ENCODE data around the gene APLNR.

DNA sequence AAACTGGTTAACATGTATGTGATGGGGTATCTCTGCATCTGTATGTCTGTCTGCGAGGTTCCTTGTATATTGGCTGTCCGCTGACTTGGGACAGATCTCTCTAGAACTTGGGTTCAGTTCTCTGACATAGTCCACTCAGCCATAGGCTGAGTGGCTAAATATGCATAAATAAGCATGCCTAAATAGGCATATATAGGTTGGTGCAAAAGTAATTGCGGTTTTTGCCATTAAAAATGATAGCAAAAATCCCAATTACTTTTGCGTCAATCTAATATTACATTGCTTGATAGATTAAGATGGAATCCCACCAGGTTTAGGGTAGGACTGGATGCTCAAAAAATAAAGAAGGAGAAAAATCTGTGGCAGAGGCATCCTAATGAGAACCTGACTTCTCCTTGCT lies 46.5 kb downstream of the APLNR start:
- TF ChIP-seq, protein P1, sequence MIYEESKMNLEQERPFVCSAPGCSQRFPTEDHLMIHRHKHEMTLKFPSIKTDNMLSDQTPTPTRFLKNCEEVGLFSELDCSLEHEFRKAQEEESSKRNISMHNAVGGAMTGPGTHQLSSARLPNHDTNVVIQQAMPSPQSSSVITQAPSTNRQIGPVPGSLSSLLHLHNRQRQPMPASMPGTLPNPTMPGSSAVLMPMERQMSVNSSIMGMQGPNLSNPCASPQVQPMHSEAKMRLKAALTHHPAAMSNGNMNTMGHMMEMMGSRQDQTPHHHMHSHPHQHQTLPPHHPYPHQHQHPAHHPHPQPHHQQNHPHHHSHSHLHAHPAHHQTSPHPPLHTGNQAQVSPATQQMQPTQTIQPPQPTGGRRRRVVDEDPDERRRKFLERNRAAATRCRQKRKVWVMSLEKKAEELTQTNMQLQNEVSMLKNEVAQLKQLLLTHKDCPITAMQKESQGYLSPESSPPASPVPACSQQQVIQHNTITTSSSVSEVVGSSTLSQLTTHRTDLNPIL (CRISPR knock-in tag; IDR thresholded peaks at IDR 0.05; ENCODE audit: low read depth): no peak
- TF ChIP-seq ISL1 (CRISPR knock-in tag; IDR thresholded peaks at IDR 0.05): no peak
- no peak for TF ChIP-seq ARNTL (CRISPR knock-in tag; IDR thresholded peaks at IDR 0.05; ENCODE audit: borderline replicate concordance, low read depth)
- no peak for TF ChIP-seq PATZ1 (CRISPR knock-in tag; IDR thresholded peaks at IDR 0.05; ENCODE audit: borderline replicate concordance)
- TF ChIP-seq ZFP30 (CRISPR knock-in tag; IDR thresholded peaks at IDR 0.05): no peak
- no peak for TF ChIP-seq ZC3H10 (CRISPR knock-in tag; IDR thresholded peaks at IDR 0.05)

Data from SK-N-SH treated with all-trans-retinoic acid at 6 μM for 48 hours (cell line).